GM21528 (cell line): ENCODE measurements around the gene OR13C5.

Experiments used
- ATAC-seq: cut with Tn5 transposase; IDR thresholded peaks from one replicate; pipeline ENCODE4 v1.9.1; 2021; ENCODE audit warnings: mild to moderate bottlenecking, moderate library complexity; ENCODE audit not compliant: unreplicated experiment, low FRiP score

OR13C5 gene

GRCh38 chr9:104556830-104557634 is 42.2 kb downstream of the OR13C5 start:
- no peak for ATAC-seq

GRCh38 chr9:104555521-104555920 is 43.7 kb downstream of the OR13C5 start:
- ATAC-seq: no peak

GRCh38 chr9:104553261-104553660 is 46.0 kb downstream of the OR13C5 start:
- ATAC-seq: no peak
